H1 (cell line): Measurements from ENCODE around the gene BIN1. TPM values are rescaled to one million over a fixed set of nuclear protein-coding genes. Genes with fewer than 3 reads are reported as not detected.

Experiments used
- CTCF ChIA-PET: fragments of 300-600 bp; sonication (Branson Sonifier 250); formaldehyde crosslinking; loops from one replicate; lab custom pipeline; 2021; ENCODE audit not compliant: partially characterized antibody; lab: Charles Lee
- POLR2A ChIA-PET: fragments of 300-600 bp; sonication (Branson Sonifier 250); formaldehyde crosslinking; loops from one replicate; lab custom pipeline; 2021; ENCODE audit warnings: inconsistent platforms; ENCODE audit not compliant: partially characterized antibody; lab: Charles Lee
- DNase-seq, 2 experiments: peaks; one replicate each; pipeline versions ENCODE4 v3.0.0 to v3.0.0-alpha.2; 2010 to 2022; ENCODE audit warnings: low spot score in 2 of 2, low read depth in 1 of 2, mixed read lengths in 1 of 2
- FAIRE-seq: peaks from 2 replicates; lab custom pipeline; 2011; peaks lifted over from hg19 to GRCh38; lab: Jason Lieb, UNC
- H2AFZ ChIP-seq: 2 replicates; pipeline ENCODE4 v1.8.1; 2012; ENCODE audit warnings: low read length, inconsistent platforms
- H2AK5ac ChIP-seq: 2 replicates; pipeline ENCODE4 v1.6.1; 2013; ENCODE audit warnings: low read depth, low read length
- H2BK120ac ChIP-seq: replicated peaks from 2 replicates; pipeline ENCODE3; 2013; ENCODE audit warnings: low read depth, low read length, inconsistent platforms
- H2BK12ac ChIP-seq: 2 replicates; pipeline ENCODE4 v1.6.1; 2013; ENCODE audit warnings: low read depth, low read length
- H2BK15ac ChIP-seq: 2 replicates; pipeline ENCODE4 v1.6.1; 2013; ENCODE audit warnings: low read length
- H2BK20ac ChIP-seq: 2 replicates; pipeline ENCODE4 v1.6.1; 2013; ENCODE audit warnings: low read length
- H2BK5ac ChIP-seq: 2 replicates; pipeline ENCODE4 v1.6.1; 2013; ENCODE audit warnings: low read depth, low read length
- H3K14ac ChIP-seq: 2 replicates; pipeline ENCODE4 v1.6.1; 2013; ENCODE audit warnings: inconsistent platforms; ENCODE audit not compliant: insufficient read length
- H3K18ac ChIP-seq: 2 replicates; pipeline ENCODE4 v1.6.1; 2013; ENCODE audit warnings: low read length; ENCODE audit errors: extremely low read depth
- H3K23ac ChIP-seq: 2 replicates; pipeline ENCODE4 v1.6.1; 2013; ENCODE audit warnings: inconsistent platforms; ENCODE audit not compliant: insufficient read length
- H3K23me2 ChIP-seq: 2 replicates; pipeline ENCODE4 v1.6.1; 2013; ENCODE audit warnings: low read depth, low read length
- H3K27ac ChIP-seq: 2 replicates; pipeline ENCODE4 v1.6.1; 2011; ENCODE audit warnings: low read depth, low read length, inconsistent platforms
- H3K27me3 ChIP-seq, 4 experiments: replicated peaks in 1 of 4; 1 replicate in 1 of 4; 2 replicates in 3 of 4; pipeline versions ENCODE4 v1.6.1 to v1.8.1; 2011 to 2013; ENCODE audit warnings: low read length in 3 of 4, mild to moderate bottlenecking in 3 of 4, inconsistent platforms in 2 of 4, mixed read lengths in 2 of 4, moderate library complexity in 1 of 4; ENCODE audit not compliant: control insufficient read depth in 3 of 4, insufficient read depth in 3 of 4; ENCODE audit errors: extremely low read depth in 1 of 4
- H3K36me3 ChIP-seq, 4 experiments: 2 replicates each; pipeline versions ENCODE4 v1.6.1 to v1.8.1; 2011 to 2013; ENCODE audit warnings: mild to moderate bottlenecking in 4 of 4, low read length in 3 of 4, moderate library complexity in 2 of 4, control low read depth in 1 of 4, inconsistent platforms in 1 of 4; ENCODE audit not compliant: insufficient read depth in 4 of 4, control insufficient read depth in 2 of 4
- H3K4ac ChIP-seq: replicated peaks from 2 replicates; pipeline ENCODE3; 2013; ENCODE audit warnings: low read length, low read depth, mixed read lengths, inconsistent platforms; ENCODE audit not compliant: insufficient read length
- H3K4me1 ChIP-seq, 4 experiments: replicated peaks in 1 of 4; 1 replicate in 1 of 4; 2 replicates in 3 of 4; pipeline versions ENCODE4 v1.6.1 to v1.8.1; 2011 to 2013; ENCODE audit warnings: low read length in 3 of 4, inconsistent platforms in 2 of 4, mixed read lengths in 1 of 4; ENCODE audit not compliant: insufficient read depth in 4 of 4, control insufficient read depth in 3 of 4
- H3K4me2 ChIP-seq, 2 experiments: 2 replicates each; pipeline versions ENCODE4 v1.6.1 to v1.8.1; 2011 to 2013; ENCODE audit warnings: low read depth in 2 of 2, low read length in 2 of 2, control low read depth in 1 of 2, inconsistent platforms in 1 of 2, mild to moderate bottlenecking in 1 of 2; ENCODE audit not compliant: insufficient read depth in 1 of 2
- H3K4me3 ChIP-seq, 4 experiments: fragments of 200-600, 300-600 bp in 1 of 4; sonication (generic), shearing (Covaris generic), sonication (Bioruptor Twin) in 1 of 4; 2 replicates each; pipeline versions ENCODE4 v1.5.1 to v1.8.1; 2011 to 2016; ENCODE audit warnings: low read length in 4 of 4, low read depth in 3 of 4, control low read depth in 2 of 4, inconsistent platforms in 2 of 4, mild to moderate bottlenecking in 2 of 4, mixed read lengths in 1 of 4, moderate library complexity in 1 of 4; ENCODE audit not compliant: insufficient read depth in 2 of 4; ENCODE audit errors: extremely low read depth in 1 of 4
- H3K56ac ChIP-seq: replicated peaks from 2 replicates; pipeline ENCODE3; 2013; ENCODE audit warnings: low read depth, mild to moderate bottlenecking, mixed read lengths, low read length, inconsistent platforms; ENCODE audit not compliant: insufficient read length
- H3K79me1 ChIP-seq: 2 replicates; pipeline ENCODE4 v1.6.1; 2013; ENCODE audit warnings: low read depth, low read length, control low read depth
- H3K79me2 ChIP-seq, 2 experiments: 2 replicates each; pipeline versions ENCODE4 v1.6.1 to v1.8.1; 2012 to 2013; ENCODE audit warnings: low read length in 2 of 2, mild to moderate bottlenecking in 2 of 2, inconsistent platforms in 1 of 2; ENCODE audit not compliant: insufficient read depth in 2 of 2, control insufficient read depth in 1 of 2
- H3K9ac ChIP-seq, 4 experiments: replicated peaks in 1 of 4; 1 replicate in 1 of 4; 2 replicates in 3 of 4; pipeline versions ENCODE4 v1.6.1 to v1.8.1; 2011 to 2013; ENCODE audit warnings: low read depth in 3 of 4, low read length in 3 of 4, control low read depth in 2 of 4, mild to moderate bottlenecking in 2 of 4, moderate library complexity in 2 of 4, inconsistent platforms in 1 of 4; ENCODE audit errors: extremely low read depth in 1 of 4
- H3K9me3 ChIP-seq, 2 experiments: 2 replicates each; pipeline versions ENCODE4 v1.6.1 to v1.8.1; 2012 to 2013; ENCODE audit warnings: mild to moderate bottlenecking in 2 of 2, moderate library complexity in 2 of 2, control low read depth in 1 of 2, inconsistent platforms in 1 of 2, low read depth in 1 of 2, low read length in 1 of 2, mixed read lengths in 1 of 2; ENCODE audit not compliant: insufficient read depth in 2 of 2
- H4K20me1 ChIP-seq, 2 experiments: replicated peaks in 1 of 2; 2 replicates each; pipeline versions ENCODE3 to v1.8.1; 2011 to 2013; ENCODE audit warnings: inconsistent platforms in 2 of 2, low read length in 2 of 2, mild to moderate bottlenecking in 1 of 2; ENCODE audit not compliant: insufficient read depth in 2 of 2, control insufficient read depth in 1 of 2
- H4K5ac ChIP-seq: 2 replicates; pipeline ENCODE4 v1.6.1; 2013; ENCODE audit warnings: low read length, low read depth, mixed read lengths, inconsistent platforms; ENCODE audit not compliant: insufficient read length
- H4K8ac ChIP-seq: 2 replicates; pipeline ENCODE4 v1.8.0; 2013; ENCODE audit warnings: mild to moderate bottlenecking, moderate library complexity, low read length, inconsistent platforms; ENCODE audit not compliant: insufficient read depth; ENCODE audit errors: extremely low read depth
- H4K91ac ChIP-seq: replicated peaks from 2 replicates; pipeline ENCODE3; 2013; ENCODE audit warnings: low read length, mixed read lengths, inconsistent platforms; ENCODE audit not compliant: insufficient read length
- BCL11A ChIP-seq, 2 experiments: IDR thresholded peaks; one replicate each; pipeline ENCODE4 v1.6.1; 2011; ENCODE audit warnings: low read depth in 2 of 2, low read length in 2 of 2, mild to moderate bottlenecking in 2 of 2
- CBX8 ChIP-seq: fragments of 300-800, 300-1000 bp; sonication (generic); IDR thresholded peaks from 2 replicates; pipeline ENCODE4 v1.7.1; 2016; ENCODE audit warnings: low read depth, low read length, borderline replicate concordance
- CEBPB ChIP-seq: IDR thresholded peaks from 2 replicates; pipeline ENCODE4 v1.6.1; 2012; ENCODE audit warnings: low read depth, low read length
- EZH2 ChIP-seq: fragments of 200-600 bp; sonication (generic); IDR thresholded peaks from 2 replicates; pipeline ENCODE4 v1.7.1; 2012; ENCODE audit warnings: low read depth, mild to moderate bottlenecking, moderate library complexity, low read length, inconsistent platforms; ENCODE audit not compliant: severe bottlenecking
- JUND ChIP-seq: IDR thresholded peaks from 2 replicates; pipeline ENCODE4 v1.6.1; 2011; ENCODE audit warnings: mild to moderate bottlenecking, improper control_type of control experiment, low read length
- MAX ChIP-seq: IDR thresholded peaks from 2 replicates; pipeline ENCODE4 v1.6.1; 2012; ENCODE audit warnings: inconsistent platforms
- NANOG ChIP-seq: IDR thresholded peaks from 2 replicates; pipeline ENCODE4 v1.6.1; 2011; ENCODE audit warnings: low read length, low read depth, mild to moderate bottlenecking, inconsistent platforms; ENCODE audit not compliant: insufficient read depth, poor library complexity, severe bottlenecking
- POLR2AphosphoS5 ChIP-seq: IDR thresholded peaks from 2 replicates; pipeline ENCODE4 v1.6.1; 2011; ENCODE audit warnings: low read depth, low read length
- POU5F1 ChIP-seq: IDR thresholded peaks from 2 replicates; pipeline ENCODE4 v1.6.1; 2011; ENCODE audit warnings: low read depth, mild to moderate bottlenecking, low read length, moderate library complexity
- WGBS, 2 experiments: shearing (Covaris generic) in 1 of 2; methylation state at CpG; one replicate each; pipeline versions ENCODE4 v1.1.6 to v1.1.7; 2013 to 2015; ENCODE audit warnings: low lambda C conversion rate in 2 of 2, mixed read lengths in 2 of 2, inconsistent platforms in 1 of 2, low coverage in 1 of 2, missing lambda C conversion rate in 1 of 2; ENCODE audit not compliant: insufficient replicate concordance in 2 of 2, insufficient coverage in 1 of 2, insufficient read length in 1 of 2; ENCODE audit errors: extremely low coverage in 1 of 2, missing lambda C conversion rate in 1 of 2; 5-methylcytosine and 5-hydroxymethylcytosine counted together
- polyA plus RNA-seq, 7 experiments: library from polyadenylated mRNA; depleted of rRNA in 3 of 7; stranded (reverse) in 5 of 7; unstranded in 2 of 7; fragments of >200 nt in 5 of 7; fragments of 200-250 nt in 2 of 7; gene quantifications; 1 replicate in 5 of 7; 2 replicates in 1 of 7; 4 replicates in 1 of 7; pipeline versions ENCODE4 v1.2.1 to v1.2.3, GENCODE V29; 2011 to 2013; ENCODE audit warnings: missing spikeins in 2 of 7, mixed read lengths in 2 of 7
- total RNA-seq: library from RNA; stranded (reverse); fragmentation: NEBNext Ultra II Directional; extraction: Animal tissue kit (Norgen Biotek cat#: 25700); gene quantifications from 2 replicates; pipeline ENCODE4 v1.2.1, GENCODE V29; 2021

The BIN1 gene
- total and polyA plus RNA-seq, 2 of the 8 experiments (the other 6 are each of a cell fraction or from before 2014, with no cell fraction given) = 23.6 to 35.6 TPM

GRCh38 chr2:127000937-127001336 is 106.0 kb downstream of the BIN1 start:
- Histone ChIP-seq H3K23me2 (0 out of 2 replicates have a peak, but pooled peaks cover 1% of the 10 kb centered on the region), H3K9me3 (no peaks in the 10 kb centered on the region), H2BK15ac (no peak overlapping the region), H2BK12ac (no peak overlapping the region), H3K4me2 (no peak overlapping the region), H3K36me3 (no peaks in the 10 kb centered on the region), H4K20me1 (no peaks in the 10 kb centered on the region), H4K91ac (no peak overlapping the region), H4K8ac (no peak overlapping the region), H2AK5ac (no peak overlapping the region), H3K4me1 (peaks cover 0 to 2% (median under 1%) of the 10 kb centered on the region in 4 experiments; a peak in 1 of 7 replicates), H2BK20ac (no peak overlapping the region), H3K4me3 (no peak overlapping the region), H3K9ac (no peak overlapping the region), H3K4ac (no peak overlapping the region), H3K79me2 (no peaks in the 10 kb centered on the region), H3K23ac (no peak overlapping the region), H2BK5ac (no peak overlapping the region), H3K14ac (no peak overlapping the region), H3K27me3 (no peaks in the 10 kb centered on the region), H3K27ac (no peak overlapping the region), H4K5ac (no peak overlapping the region), H2BK120ac (no peak overlapping the region), H3K18ac (no peak overlapping the region), H3K56ac (no peak overlapping the region), H2AFZ (no peak overlapping the region), H3K79me1 (no peaks in the 10 kb centered on the region)
- ChIA-PET POLR2A (no interaction called here), CTCF (interaction anchor here (1.1 to 1.8 kb wide), 2 partner anchors 13 to 162 kb away, joined by 3 to 4 read pairs; no protein-coding TSS in a partner anchor)
- FAIRE-seq = no peak
- 86% methylated on average over 5 of the region's 5 CpGs; no CpG with 5 or more reads in 1 of the 2 experiments for WGBS, 2 experiments
- DNase-seq = no peak
- TF ChIP-seq NANOG = no peak
- no peak for TF ChIP-seq POU5F1
- TF ChIP-seq JUND = no peak
- no peak for TF ChIP-seq EZH2
- no peak for TF ChIP-seq BCL11A (IDR thresholded peaks at IDR 0.05; ENCODE audit: low read depth in 2 of 2, low read length in 2 of 2)
- TF ChIP-seq POLR2AphosphoS5 = no peak
- TF ChIP-seq CEBPB = no peak
- no peak for TF ChIP-seq MAX
- no peak for TF ChIP-seq CBX8
- TF ChIP-seq, all 59 proteins: peak for 0
